Umbilical cord (tissue), 2 donors: ENCODE results near the gene RAB40C. TPM values are rescaled to one million over a fixed set of nuclear protein-coding genes. Genes with fewer than 3 reads are reported as not detected.

ENCODE experiments used
- DNase-seq: peaks from one replicate; pipeline ENCODE4 v3.0.0-alpha.2; 2015; ENCODE audit warnings: low spot score
- total RNA-seq: library from RNA; depleted of rRNA; stranded (reverse); fragments of >200 nt; gene quantifications from one replicate; pipeline ENCODE4 v1.2.3, GENCODE V29; 2014; ENCODE audit warnings: low replicate concordance; ENCODE audit not compliant: insufficient read depth

RAB40C gene
- total RNA-seq, 1 donor from 2014 or later = 12.3 TPM

DNA sequence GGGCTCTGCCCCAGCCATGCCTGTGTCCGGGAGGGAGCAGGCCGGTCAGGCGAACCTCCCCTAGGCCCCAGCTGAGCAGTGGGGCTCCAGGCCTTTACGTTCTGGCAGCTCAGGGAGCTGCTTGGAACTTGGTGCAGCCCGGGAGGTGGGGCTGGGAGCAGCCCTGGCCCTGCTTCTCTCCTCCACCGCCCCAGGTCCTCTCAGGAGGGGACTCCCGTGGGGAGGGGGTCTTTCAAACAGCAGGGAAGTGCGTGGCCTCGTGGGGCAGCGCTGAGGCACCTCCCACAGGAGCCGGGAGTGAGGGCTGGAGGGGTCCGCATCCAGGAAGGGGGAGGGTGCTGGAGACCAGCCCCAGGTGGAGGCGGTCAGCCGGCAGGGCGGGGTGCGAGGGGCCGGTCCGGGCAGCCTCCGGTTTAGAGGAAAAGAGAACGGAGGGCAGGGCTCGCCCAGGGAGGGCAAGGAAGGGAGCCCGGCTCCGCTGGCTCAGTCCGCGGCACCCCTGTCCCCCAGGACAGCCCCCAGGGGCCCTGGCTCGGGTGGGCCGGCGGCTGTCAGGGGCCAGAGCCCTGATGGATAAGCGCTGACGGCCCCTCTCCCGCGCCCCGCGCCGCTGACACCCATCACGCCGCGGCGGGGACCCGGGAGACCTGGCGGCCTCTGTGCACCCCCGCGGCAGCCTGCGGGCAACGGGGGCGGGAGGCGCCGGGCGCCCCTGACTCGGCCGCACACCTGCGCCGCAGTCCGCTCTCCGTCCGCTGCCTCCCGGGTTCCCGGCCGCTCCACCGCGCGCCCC is 30.3 kb upstream of the RAB40C start:
- no peak for DNase-seq

DNA sequence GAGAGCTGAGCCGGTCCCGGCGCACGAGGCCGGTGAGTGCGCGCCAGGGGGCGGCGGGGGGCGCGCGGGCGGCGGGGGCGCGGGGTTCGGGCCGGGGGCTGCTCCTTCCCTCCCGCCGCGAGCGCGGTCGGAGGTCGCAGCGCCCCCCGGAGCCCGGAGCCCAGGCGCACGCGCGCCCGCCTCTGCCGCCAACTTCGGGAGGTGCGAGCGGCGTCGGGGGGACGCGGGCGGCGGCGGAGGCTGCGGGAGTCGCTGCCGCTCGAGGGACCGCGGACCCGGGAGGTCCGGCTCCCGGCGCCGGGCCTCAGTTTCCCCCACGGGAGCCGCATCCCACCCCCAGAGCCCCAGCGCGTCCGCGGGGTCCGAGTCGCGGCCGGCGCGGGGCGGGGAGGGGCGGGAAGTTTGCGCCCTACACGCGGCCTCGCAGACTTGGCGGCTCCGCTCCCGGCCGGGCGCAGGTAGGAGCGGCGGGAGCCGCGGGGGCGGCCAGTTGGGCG is 29.6 kb upstream of the RAB40C start, which contains the start of gene PRR35:
Gene PRR35, plus strand, starts transcription at position 191 of the 497 bp plus-strand sequence. CDS start 2,901 bp downstream, outside the sequence.
- DNase-seq = no peak

DNA sequence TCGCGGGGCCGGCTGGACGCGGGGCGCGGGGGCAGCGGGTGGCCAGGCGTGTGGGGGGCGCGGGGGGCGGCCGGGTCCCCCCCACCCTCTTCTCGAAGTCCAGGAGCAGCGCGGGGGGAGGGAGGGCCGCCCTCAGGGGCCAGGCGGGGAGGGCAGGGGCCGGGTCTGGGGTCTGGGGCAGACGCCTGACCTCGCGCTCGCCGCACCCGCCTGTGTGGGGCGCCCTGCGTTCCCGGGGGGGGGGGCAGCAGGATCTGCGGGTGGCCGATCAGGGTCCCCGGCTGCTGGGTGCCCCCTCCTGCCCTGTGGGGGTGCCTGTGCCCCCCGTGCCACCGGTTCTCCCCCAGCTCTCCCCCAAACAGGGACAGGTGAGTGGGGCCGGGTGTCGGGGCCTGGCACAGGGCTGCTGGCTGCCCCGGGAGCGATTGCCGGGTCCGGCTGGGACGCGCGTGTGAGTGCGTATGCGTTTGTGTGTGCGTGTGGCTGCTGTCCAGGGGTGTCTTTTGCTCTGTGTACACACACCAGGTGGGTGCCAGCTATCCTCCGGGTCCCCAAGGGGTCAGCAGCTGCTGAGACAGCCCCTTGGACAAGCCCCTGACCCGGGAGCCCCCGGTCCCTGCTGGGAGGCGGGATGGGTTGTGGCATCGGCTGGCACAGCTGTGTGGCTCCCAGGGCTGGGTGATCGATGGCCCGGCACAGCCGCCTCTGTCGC is 29.0 kb upstream of the RAB40C start:
- no peak for DNase-seq

DNA sequence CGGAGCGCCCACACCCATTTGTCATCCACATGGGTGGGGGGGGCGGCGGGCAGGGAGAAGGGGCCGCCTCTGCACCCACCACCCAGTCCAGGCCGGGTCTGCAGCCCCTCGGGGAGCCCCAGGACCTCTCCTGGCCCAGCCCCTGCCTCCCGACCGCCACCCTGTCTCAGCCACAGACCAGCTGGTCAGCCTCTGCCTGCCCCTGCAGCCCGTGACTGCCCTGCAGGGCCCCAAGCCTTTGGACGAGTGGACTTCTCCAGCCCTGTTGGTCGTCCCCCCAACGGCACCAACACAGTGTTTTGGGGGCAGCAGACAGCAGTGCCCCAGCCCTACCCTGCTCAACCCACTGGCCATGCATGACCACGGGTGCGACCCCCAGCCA is 28.5 kb upstream of the RAB40C start:
- no peak for DNase-seq

DNA sequence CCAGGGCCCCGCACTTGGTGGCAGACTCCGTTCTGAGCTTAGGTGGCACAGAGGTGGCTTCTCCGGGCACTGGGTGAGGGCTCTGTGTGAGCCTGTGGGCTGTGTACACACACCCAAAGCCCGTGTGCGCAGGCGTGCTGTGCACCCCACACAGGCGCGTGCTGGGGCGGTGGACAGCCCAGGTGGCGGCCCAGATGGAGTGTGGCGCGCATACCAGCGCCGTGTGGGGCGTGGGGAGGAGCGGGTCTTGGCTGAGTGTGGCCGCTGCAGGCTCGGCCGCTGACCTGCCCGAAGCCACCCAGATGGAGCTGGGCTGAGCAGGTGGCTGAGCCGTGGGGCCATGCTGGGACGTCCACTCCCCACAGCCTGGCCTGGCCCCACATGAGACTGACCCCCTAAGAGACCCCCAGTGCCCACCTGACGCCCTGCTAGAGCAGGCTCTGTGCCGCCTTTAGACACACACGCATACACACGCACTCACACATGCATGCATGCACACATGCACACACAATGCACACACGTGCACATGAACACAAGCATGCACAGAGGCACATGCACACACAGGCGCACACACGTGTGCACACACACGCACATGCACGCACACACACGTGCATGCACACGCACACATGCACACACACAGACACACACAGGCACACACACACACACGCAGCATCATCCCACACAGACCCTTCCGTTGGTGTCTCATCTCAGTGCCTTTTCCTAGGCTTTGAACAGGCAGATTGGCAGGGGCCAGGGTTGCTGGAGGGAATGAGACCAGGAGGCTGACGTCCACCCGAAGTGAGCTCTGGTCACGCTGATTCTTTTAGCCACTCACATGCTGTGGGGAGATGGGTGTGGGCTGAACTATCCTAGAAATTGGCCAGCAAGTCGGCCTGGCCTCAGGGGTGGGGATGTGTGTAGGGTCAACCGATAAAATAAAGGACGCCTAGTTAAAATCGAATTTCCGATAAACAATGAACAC is 27.6 kb upstream of the RAB40C start:
- DNase-seq = no peak

DNA sequence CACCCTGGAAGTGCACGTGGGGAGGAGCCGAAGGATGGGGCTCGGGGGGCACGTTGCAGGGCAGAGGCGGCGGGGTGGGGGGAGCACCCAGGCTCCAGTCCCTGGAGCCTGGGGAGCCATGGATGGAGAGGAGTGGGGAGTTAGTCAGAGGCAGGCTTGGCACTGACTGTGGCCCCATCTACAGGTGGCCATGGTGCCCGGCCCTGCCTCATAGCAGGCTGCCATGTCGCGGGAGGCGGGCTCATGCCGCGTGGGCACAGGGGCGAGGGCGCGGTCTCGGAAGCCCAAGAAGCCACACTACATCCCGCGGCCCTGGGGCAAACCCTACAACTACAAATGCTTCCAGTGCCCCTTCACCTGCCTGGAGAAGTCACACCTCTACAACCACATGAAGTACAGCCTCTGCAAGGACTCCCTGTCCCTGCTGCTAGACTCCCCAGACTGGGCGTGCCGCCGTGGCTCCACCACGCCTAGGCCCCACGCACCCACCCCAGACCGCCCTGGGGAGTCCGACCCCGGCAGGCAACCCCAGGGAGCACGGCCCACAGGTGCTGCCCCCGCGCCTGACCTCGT is 26.7 kb upstream of the RAB40C start:
- no peak for DNase-seq

DNA sequence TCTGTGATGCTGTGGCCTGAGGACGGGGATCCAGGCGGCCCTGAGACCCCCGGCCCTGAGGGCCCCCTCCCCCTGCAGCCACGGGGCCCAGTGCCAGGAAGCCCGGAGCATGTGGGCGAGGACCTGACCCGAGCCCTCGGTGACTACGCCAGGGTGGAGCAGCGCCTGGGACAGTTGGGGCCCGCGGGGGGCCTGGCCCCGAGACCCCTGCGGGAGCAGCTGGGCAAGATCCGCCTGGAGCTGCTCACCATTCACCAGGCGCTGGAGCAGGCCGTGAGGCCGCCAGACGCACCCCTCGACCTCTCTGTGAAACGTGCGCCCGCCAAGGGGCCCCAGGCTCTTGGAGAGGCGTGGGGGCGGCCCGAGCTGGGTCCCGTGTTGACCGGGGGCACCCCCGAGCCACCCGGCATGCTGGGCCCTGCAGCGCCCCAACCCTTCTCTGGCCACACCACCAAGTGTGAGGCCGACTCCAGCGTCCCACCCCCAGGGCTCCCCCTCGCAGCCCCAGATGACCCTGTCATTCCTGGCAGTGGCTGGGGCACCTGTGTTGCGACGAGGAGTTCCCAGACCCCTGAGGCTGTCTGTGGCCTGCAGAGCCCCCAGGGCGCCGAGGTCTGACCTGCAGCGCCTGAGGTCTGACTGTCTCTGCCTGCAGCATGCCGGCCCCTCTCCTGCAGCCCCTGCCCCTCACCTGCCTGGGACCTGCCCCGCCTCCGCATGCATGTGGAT is 25.0 kb upstream of the RAB40C start:
- DNase-seq = no peak

DNA sequence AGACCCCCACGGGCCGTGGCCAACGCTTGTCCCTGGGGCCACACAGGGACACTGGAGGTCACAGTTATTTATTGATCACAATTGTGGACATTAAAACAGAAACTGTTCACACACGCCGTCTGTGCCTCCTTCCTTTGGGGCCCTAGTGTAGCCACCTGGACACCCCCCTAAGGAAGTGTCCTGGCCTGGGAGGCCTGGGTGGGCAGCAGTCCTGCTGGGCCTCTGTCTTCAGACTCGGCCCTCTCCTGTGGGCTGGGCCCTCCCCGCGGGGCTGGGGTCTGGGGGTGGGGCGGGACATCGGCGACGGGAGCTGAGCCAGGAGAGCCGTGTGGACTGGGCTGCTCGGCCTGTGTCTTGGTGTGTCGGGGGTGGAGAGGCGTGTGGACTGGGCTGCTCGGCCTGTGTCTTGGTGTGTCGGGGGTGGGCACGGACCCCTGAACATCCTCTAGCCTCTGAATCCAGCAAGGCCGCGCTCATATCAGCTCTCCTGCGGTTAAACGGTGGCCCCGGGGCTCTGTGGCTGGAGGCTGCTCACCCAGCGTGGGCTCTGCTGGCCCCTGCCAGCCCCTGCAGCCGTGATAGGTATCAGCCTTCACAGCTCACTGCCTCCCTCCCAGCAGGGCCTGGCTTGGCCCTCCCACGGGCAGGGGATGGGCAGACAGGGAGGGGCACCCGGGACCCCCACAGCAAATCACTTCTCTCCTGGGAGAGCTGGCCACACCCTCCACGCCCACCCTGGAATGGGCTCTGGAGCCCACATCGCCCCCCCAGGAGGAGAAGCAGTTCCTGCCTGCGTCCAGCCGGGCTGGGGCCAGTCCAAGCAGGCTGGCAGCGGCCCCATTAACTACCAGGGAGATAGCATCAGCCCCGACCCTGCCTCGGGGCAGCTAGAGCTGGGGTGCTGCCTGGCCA is 24.2 kb upstream of the RAB40C start:
- DNase-seq = peak; percentile 61

DNA sequence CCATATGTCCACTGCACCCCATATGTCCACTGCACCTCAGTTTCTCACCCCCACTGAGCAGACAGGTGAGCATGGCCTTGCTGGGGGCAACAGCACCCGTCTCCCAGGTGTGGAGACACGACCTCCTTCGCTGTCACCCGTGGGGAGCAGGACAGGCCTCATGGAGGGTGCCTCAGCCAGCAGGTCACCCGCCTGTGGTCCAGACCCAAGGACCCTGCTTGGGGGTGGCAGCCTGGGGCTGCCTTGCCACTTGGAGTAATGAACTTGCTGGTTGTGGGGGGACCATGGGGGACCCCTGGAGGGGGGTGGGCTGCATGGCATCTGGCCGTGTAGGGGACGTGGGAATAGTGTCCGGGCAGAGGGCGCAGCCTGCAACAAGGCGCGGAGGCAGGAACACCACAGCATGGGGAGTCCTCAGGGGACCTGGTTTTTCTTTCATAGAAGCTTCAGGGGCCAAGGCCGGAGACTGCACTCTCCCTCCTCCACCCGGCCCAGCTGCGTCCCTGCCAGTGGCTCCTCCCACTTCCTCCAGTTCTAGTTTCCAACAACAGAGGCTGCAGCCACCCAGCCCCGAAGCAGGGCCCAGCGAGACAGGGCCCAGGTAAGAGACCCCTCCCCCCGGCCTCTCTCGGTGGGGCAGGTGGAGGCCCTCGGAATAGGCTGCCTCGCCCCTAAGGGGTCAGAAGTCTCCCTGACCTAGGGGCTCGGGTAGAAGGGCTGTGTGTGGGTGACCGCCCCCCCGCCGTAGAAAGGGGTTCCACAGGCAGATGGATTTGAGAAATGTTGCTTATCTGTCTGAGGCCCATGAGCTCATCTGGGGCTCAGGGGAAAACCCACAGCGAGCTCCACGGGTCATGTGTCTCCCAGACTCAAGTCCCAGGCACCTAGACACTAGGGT is 23.1 kb upstream of the RAB40C start, which contains the start of gene NHLRC4:
Gene NHLRC4, plus strand, starts transcription at position 531 of the 898 bp plus-strand sequence. CDS start 1,043 bp downstream, outside the sequence.
- peak; percentile 76 for DNase-seq

DNA sequence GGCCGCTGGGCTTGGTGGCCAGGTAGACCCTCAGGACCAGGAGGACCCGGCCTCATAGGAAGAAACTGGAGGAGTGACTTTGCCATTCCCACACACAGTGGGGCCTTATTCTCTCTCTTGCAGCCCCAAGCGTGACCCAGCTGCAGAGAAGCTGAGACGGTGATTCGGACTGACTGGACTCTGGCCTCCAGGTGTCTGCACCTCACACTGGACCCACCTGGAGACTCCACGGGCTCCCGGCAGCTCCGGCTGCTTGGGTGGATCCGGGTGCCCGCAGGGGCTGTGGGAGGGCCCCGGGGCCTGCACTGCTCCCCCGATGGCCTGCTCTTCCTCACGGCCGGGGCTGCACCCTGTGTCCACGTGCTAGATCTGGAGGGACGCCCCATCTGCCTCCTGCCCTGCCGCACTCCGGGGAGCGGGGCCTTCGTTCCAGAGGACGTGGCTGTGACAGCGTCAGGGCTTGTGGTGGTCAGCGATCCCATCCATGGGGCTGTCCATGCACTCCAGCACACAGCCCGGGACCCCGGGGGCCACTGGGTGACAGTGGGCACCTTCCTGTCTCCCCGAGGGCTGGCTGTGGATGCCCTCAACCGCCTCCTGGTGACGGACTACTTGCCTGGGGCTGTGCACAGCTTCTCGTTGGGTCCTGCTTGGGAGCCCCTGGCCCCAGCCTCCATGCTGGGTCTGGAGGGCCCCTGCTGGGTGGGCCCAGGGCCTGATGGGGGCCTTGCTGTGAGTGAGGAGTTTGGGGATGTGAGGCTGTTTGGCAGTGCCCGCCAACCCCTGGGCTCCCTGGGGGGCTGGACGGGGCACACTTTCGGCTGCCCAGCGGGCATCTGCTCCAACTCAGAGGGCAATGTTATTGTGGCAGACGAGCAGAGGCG is 22.3 kb upstream of the RAB40C start:
- no peak for DNase-seq

DNA sequence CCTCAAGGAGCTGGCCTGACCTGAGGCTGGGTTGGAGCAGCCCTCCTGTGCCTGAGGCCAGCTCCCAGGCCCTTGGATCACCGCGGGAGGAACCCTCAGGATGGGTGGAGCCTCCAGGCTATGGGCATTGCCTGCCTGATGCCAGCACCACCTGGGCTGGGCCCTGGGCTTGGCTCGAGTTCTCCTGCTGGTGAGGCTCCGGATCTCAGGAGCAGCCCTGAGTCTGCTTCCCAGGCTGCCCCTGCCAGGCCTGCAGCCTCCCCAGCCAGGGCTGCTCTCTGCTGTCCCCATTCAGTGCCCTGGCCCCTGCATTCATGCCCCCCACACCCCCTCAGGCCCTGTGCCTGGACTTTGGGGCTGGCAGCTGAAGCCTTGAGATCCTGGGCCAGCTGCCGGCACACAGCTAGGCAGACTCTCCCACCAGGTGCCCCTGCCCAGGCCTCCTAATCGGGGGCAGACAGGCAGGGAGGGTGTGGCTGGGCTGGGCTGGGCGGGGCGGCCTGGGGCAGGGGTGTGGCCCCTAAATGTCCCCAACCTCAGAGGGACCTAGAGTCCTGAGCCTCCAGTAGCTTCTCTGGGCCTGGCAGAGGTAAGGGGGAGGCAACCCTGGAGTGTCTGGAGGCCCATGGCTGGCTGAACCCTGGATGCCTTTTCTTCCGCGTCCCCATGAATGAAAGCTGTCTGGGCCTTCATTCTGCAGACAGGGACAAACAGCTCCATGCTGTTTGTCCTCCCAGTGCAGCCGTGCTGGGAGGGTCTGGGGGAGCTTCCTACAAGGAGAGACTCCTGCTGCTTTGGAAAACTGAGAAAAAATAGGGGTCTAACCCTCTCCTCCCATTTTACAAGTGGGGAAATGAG is 21.2 kb upstream of the RAB40C start:
- DNase-seq = no peak

DNA sequence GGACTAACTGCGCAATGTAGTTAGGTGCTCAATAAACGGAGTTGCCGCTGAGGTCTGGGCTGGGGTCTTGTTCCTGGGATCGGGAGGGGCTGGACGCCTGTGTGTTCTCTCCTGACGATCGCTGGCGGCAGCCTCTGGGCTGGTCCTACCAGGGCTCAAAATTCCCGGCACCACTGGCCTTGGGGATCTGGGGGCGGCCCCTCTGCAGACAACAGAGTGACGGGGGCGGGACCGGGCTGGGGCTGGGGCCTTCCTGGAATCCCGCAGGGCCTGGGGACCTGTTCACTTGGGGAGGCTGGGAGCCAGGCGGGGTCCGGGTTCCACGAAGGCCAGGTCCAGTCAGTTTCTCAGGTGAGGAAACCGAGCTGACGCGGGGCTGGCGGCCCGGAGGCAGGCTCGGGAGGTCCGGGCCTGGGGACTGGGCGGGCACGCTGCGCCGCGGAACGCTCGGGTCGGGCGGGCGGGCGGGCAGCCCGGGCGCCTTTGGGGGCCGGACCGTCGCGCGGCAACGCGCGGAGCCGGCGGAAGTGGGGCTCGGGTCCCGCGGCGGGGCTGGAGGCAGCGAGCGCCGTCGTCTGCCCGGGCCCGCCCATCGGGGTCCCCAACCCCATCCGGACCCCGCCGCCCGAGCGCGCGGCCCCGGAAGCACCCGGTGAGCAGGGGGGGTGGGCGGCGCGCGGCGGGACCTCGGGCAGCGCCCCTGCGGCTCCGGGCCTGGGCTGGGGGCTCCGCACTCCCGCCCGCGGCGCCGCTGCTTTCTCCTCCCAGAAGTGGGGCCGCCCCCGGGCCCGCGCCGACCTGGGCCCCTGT is 20.2 kb upstream of the RAB40C start, which contains the start of gene PIGQ:
Gene PIGQ, plus strand, starts transcription at position 524 of the 810 bp plus-strand sequence. CDS start 4,107 bp downstream, outside the sequence.
- peak; percentile 81 for DNase-seq

DNA sequence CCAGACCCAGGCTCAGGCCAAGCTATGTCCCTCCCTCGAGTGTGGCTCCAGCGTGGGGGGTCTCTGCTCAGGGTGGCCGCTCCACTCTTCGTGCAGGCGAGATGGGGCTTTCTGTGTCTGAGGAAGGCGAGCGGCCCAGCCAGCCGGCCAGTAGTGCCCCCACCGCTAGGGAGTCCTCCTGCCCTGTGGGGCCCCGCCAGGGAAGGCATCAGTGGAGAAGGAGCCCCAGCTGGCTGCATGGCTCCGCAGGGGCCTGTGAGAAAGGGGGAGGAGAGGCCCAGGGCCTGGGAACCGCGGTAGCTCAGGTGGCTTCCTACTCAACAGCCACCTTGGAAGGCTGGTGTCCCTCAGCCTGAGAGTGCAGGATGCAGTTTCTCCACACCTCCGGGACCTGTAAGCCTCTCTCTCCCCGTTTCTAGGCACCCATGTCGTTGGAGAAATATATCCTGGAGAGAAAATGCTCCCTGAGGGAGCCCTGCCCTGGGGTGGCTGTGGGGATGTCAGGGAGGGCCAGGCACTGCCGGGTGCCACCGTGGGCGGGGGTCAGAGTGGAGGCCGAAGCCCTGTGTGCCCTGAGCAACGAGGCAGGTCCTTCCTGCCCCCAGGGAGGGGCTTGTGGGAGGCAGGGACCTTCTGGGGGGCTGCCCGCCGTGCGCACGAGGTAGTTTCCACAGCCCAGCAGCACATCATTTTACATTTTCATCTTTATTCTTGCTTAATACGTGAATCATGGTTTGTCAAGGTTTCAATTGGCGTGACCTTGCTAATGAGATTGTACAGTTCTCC is 16.8 kb upstream of the RAB40C start:
- DNase-seq = no peak

DNA sequence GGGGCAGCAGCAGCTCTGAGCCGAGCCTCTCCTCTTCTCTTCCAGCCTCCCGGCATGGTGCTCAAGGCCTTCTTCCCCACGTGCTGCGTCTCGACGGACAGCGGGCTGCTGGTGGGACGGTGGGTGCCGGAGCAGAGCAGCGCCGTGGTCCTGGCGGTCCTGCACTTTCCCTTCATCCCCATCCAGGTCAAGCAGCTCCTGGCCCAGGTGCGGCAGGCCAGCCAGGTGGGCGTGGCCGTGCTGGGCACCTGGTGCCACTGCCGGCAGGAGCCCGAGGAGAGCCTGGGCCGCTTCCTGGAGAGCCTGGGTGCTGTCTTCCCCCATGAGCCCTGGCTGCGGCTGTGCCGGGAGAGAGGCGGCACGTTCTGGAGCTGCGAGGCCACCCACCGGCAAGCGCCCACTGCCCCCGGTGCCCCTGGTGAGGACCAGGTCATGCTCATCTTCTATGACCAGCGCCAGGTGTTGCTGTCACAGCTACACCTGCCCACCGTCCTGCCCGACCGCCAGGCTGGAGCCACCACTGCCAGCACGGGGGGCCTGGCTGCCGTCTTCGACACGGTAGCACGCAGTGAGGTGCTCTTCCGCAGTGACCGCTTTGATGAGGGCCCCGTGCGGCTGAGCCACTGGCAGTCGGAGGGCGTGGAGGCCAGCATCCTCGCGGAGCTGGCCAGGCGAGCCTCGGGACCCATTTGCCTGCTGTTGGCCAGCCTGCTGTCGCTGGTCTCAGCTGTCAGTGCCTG is 15.7 kb upstream of the RAB40C start:
- no peak for DNase-seq
